Measurements from ENCODE around the gene CYP19A1.
A peak's percentile ranks its signal among the peaks of the same experiment; 100 is the strongest.

The CYP19A1 gene

GRCh38 chr15:51338496-51338895 lies at the start of gene CYP19A1:
TSS of gene CYP19A1 (minus strand) at chr15:51338596. CDS start at chr15:51242912, 95,684 bp downstream.
- DNase-seq (ENCODE audit: low spot score): no peak

DNA sequence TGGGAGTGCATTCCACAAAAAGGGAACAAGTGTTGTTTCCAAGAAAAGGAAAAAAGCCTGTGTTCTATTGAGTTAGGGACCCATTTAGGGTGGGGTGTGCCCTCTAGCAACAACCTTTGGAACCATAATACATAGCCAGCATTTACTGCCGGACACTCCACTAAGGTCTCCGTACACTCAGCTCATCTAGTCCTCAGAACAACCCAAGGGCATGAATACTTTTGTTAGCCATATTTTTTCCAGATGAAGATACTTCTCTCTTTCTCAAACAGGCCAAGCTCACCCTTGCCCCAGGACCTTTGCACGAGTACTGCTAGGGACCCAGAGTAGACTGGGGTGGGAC lies 49.3 kb upstream of the CYP19A1 start:
- no peak for DNase-seq (ENCODE audit: low spot score)

GRCh38 chr15:51386960-51387698 lies 48.7 kb upstream of the CYP19A1 start:
- DNase-seq (ENCODE audit: low spot score): no peak

DNA sequence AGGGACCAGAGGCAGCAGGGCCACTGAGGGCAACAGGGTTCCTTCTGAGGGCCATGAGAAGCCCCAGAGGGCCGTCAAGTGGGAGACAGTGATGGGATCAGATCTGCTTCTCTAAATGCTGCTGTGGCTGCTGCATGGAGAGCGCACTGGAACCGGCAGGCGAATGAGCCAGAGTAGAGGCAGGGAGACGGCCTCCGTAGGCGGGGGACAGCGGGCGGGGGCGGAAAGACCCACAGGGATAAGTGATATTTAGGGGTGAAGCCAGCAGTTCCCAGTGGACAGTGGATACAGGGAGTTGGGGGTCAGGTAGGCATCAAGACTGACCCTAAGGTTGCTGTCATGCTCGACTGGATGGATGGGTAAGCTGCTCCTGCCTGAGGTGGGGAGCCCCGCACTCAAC lies 48.1 kb upstream of the CYP19A1 start:
- DNase-seq (ENCODE audit: low spot score): no peak

DNA sequence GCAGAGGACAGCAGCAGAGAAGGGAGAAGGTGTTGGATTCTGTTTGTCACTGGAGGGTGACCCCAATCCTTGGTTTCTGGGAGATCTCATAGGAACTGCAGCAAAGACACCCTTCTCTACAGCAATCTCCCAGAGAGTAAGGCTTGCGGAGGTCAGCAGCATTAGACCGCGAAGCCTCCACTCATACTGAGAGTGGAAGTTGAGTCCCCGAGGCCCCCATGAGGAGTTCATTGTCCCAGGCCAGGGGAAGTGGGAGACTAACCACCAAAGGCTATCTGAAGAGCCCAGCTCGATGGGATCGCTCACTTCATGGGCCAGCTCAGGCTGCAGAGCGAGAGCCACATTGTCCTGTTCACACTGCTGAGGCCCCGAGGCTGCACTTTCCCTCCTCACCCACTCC lies 47.6 kb upstream of the CYP19A1 start:
- no peak for DNase-seq (ENCODE audit: low spot score)

GRCh38 chr15:51382787-51383186 lies 44.4 kb upstream of the CYP19A1 start:
- DNase-seq (ENCODE audit: low spot score): peak; percentile 65

DNA sequence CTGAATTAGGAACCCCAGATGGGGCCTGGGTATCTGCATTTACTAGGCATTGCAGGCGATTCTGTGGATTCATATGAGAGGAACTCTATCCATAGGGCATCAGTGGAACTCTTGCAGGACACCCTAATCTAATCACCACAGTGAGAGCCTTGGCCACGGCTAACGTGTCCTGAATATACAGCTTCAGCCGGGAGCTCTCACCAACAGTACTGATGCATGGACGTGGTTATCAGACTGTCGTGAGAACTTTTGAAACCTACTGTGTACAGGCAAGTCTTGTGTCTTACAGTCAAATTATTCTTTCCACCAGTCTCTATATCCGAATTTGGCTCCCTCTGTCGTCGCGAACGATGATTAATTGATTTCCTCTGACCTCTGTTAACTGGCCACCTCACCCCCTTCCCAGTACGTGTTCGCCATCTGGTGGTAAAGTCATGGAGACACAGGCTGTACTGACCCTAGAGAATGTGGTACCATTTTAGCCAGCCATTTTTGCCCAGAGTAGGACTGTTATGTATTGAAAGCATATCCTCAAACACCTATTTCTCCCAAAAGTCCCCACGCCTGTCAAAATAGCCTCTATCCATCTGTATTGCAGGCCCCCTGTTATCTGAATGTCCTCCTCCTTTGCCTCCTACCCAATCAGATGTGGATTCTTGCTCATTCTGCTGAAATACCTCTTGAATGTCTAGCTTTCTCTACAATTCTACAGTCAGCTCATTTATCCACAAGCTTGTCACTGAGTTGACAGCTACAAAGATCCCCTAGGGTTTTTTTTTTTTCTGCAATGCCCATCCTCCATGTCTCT lies 42.8 kb upstream of the CYP19A1 start:
- DNase-seq (ENCODE audit: low spot score): peak; percentile 69

DNA sequence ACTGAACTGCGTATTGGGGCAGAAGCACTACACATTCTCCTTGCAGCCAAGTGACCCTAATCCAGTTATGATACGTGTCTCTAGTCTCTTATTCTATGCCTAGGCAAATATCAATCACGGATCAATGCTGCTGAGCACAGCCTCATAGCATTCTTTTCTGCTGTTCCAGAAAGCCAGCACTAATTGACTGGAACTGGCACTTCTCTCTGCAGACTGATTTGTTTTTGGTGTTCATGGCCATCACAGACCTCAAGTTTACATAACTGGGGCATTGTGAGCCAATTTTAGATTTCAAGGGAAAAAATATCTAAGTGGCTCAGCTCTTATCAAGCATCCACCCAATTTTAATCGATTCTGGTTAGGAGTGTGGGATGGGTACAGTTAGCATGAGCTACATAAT lies 41.0 kb upstream of the CYP19A1 start:
- no peak for DNase-seq (ENCODE audit: low spot score)

GRCh38 chr15:51378406-51378805 lies 40.0 kb upstream of the CYP19A1 start:
- no peak for DNase-seq (ENCODE audit: low spot score)

GRCh38 chr15:51377038-51377786 lies 38.8 kb upstream of the CYP19A1 start:
- peak; percentile 30 for DNase-seq (ENCODE audit: low spot score)

- no peak for DNase-seq (ENCODE audit: low spot score)
These were observed 37.7 kb upstream of the CYP19A1 start for GRCh38 chr15:51375966-51376640.

DNA sequence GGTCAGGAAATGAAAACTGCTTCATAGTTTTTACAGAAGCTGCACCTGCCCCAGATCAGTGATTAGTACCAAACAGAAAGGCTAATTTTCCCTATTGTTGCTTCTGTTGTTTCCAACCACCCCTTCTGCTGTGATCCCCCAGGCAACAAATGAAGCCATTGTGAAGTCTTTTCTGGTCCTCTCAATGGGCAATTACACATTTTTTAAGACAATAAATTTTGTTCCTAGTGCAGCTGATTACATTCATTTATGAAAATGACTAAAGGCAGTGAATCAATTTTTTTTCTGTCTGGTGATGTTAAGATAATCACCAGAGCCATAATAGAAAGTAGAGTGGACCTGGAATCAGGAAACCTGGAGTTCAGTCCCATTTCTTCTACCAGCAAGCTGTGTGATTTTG lies 35.7 kb upstream of the CYP19A1 start:
- no peak for DNase-seq (ENCODE audit: low spot score)

- no peak for DNase-seq (ENCODE audit: low spot score)
These were observed 32.9 kb upstream of the CYP19A1 start for GRCh38 chr15:51371266-51371665.

DNA sequence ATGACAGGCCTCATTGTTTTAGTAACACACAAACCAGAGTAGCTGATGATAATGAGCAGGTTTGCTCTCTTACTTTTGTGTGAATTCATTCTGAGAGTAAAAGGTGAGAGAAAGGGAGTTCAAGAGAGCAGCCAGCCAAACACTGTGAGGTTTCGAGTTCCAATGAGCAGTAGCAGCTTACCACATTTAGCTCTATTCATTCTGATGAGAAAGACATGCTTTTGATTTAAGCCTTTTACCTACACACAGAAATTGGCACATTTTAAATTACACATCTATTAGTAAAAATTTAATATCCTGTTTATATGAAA lies 31.0 kb upstream of the CYP19A1 start:
- DNase-seq (ENCODE audit: low spot score): no peak

- DNase-seq (ENCODE audit: low spot score): peak; percentile 56
These were observed 30.5 kb upstream of the CYP19A1 start for GRCh38 chr15:51368751-51369450.

- DNase-seq (ENCODE audit: low spot score): no peak
These were observed 29.9 kb upstream of the CYP19A1 start for GRCh38 chr15:51368307-51368706.

- DNase-seq (ENCODE audit: low spot score): no peak
These were observed 29.1 kb upstream of the CYP19A1 start for GRCh38 chr15:51367322-51367976.

GRCh38 chr15:51366920-51367319 lies 28.5 kb upstream of the CYP19A1 start:
- no peak for DNase-seq (ENCODE audit: low spot score)

GRCh38 chr15:51366071-51366470 lies 27.7 kb upstream of the CYP19A1 start:
- no peak for DNase-seq (ENCODE audit: low spot score)

DNA sequence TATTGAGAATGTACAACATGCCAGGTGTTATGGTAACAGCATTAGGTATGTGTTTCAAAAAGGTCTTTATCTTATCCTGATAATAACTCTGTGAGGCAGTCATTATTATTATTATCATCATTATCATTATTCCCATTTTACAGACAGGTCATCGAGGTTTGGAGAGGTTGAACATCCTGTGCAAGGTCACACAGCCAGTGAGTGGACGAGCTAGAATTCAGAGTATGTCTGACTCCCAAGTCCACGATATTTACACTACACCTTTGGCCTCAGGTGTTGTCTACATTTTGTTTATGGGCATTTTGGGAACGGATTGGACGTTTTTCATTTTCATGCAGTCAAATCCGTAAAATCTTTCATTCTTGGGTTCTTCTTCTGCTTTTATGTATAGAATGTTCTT lies 27.0 kb upstream of the CYP19A1 start:
- no peak for DNase-seq (ENCODE audit: low spot score)

DNA sequence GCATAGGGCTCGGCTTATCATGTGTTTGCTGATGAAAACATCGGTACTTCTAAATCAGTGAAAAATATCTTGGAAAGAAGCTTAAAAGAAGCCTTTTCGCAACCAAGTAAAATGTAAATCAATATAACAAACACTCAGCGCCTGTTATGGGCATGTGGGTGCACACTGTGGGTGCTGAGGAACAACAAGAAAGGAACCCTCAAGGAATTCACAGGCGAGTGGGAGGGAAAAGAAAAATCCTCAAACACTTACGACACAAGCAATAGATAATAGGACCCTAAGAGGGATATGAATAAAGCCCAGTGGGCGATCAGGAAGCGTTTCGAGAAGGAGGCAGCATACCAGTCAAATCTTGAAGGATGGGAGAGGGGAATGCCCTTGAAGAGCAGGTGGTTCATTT lies 25.0 kb upstream of the CYP19A1 start:
- DNase-seq (ENCODE audit: low spot score): no peak

All from hepatic stellate cell (primary cell).